SK-N-MC (cell line): ENCODE data around the gene FREM2.

ENCODE experiments used
- DNase-seq: peaks from one replicate; pipeline ENCODE4 v3.0.0-alpha.2; 2011; ENCODE audit warnings: low read depth, low spot score
- H3K27ac ChIP-seq: fragments of 200-600 bp; sonication (generic); 2 replicates; pipeline ENCODE4 v1.5.1; 2016; ENCODE audit warnings: mixed run types
- H3K36me3 ChIP-seq: fragments of 200-600 bp; sonication (generic); 2 replicates; pipeline ENCODE4 v1.6.1; 2017; ENCODE audit warnings: antibody characterized with exemption, low read length, mixed read lengths; ENCODE audit not compliant: insufficient read depth
- H3K4me3 ChIP-seq: fragments of 200-600 bp; sonication (generic); 2 replicates; pipeline ENCODE4 v1.5.1; 2016
- H3K9ac ChIP-seq: fragments of 200-600 bp; sonication (generic); 2 replicates; pipeline ENCODE4 v1.8.0; 2017; ENCODE audit warnings: mixed run types, mixed read lengths; ENCODE audit not compliant: insufficient read length
- H3K9me3 ChIP-seq: fragments of 200-600 bp; sonication (generic); 2 replicates; pipeline ENCODE4 v1.6.1; 2017; ENCODE audit warnings: low read depth, mild to moderate bottlenecking, antibody characterized with exemption, low read length, moderate library complexity, mixed read lengths
- EZH2 ChIP-seq: fragments of 200-600 bp; sonication (generic); IDR thresholded peaks from one replicate; pipeline ENCODE4 v1.6.1; 2017; ENCODE audit warnings: antibody characterized with exemption
- FOXP2 ChIP-seq: optimal IDR thresholded peaks from 2 replicates; pipeline ENCODE3; 2011; ENCODE audit warnings: mild to moderate bottlenecking, moderate library complexity; ENCODE audit not compliant: insufficient read depth; ENCODE audit errors: extremely low read length, control extremely low read depth
- POLR2AphosphoS5 ChIP-seq: IDR thresholded peaks from 2 replicates; pipeline ENCODE4 v1.6.1; 2012; ENCODE audit warnings: mild to moderate bottlenecking, low read depth, low read length, borderline replicate concordance

FREM2 gene

GRCh38 chr13:38819053-38819452 lies 132.2 kb downstream of the FREM2 start:
- Histone ChIP-seq H3K36me3 (no peaks in the 10 kb centered on the region), H3K27ac (no peak overlapping the region), H3K9me3 (no peaks in the 10 kb centered on the region), H3K4me3 (no peak overlapping the region), H3K9ac (no peak overlapping the region)
- no peak for TF ChIP-seq FOXP2
- no peak for TF ChIP-seq EZH2
- TF ChIP-seq POLR2AphosphoS5, result no peak
- DNase-seq, result no peak

GRCh38 chr13:38819596-38819995 lies 132.7 kb downstream of the FREM2 start:
- Histone ChIP-seq H3K27ac (no peak overlapping the region), H3K36me3 (no peaks in the 10 kb centered on the region), H3K9me3 (no peaks in the 10 kb centered on the region), H3K4me3 (no peak overlapping the region), H3K9ac (no peak overlapping the region)
- TF ChIP-seq POLR2AphosphoS5 (no peak), EZH2 (no peak)
- no peak for DNase-seq

- Histone ChIP-seq H3K27ac (no peak overlapping the region), H3K9me3 (no peaks in the 10 kb centered on the region), H3K9ac (no peak overlapping the region), H3K36me3 (no peaks in the 10 kb centered on the region), H3K4me3 (no peak overlapping the region)
- TF ChIP-seq FOXP2 (no peak), EZH2 (no peak), POLR2AphosphoS5 (no peak)
- no peak for DNase-seq
These were observed 135.1 kb downstream of the FREM2 start for GRCh38 chr13:38821770-38822551.

GRCh38 chr13:38824342-38824741 lies 137.5 kb downstream of the FREM2 start:
- H3K4me3 ChIP-seq, result no peak overlapping the region
- H3K27ac ChIP-seq, result no peak overlapping the region
- DNase-seq, result no peak
- H3K9ac ChIP-seq, result no peak overlapping the region
- no peaks in the 10 kb centered on the region for H3K36me3 ChIP-seq
- no peaks in the 10 kb centered on the region for H3K9me3 ChIP-seq
- TF ChIP-seq EZH2 (no peak), POLR2AphosphoS5 (no peak), FOXP2 (no peak)

GRCh38 chr13:38826182-38826813 lies 139.4 kb downstream of the FREM2 start:
- Histone ChIP-seq H3K9me3 (no peaks in the 10 kb centered on the region), H3K4me3 (no peak overlapping the region)

GRCh38 chr13:38830442-38831045 lies 143.7 kb downstream of the FREM2 start:
- Histone ChIP-seq H3K4me3 (no peak overlapping the region), H3K36me3 (no peaks in the 10 kb centered on the region), H3K27ac (no peak overlapping the region), H3K9ac (no peak overlapping the region), H3K9me3 (no peaks in the 10 kb centered on the region)
- DNase-seq, result no peak
- TF ChIP-seq POLR2AphosphoS5 (no peak), FOXP2 (no peak), EZH2 (no peak)

More at GRCh38 chr13:38826182-38826813, 139.4 kb downstream of the FREM2 start:
- Histone ChIP-seq H3K36me3 (no peaks in the 10 kb centered on the region), H3K27ac (no peak overlapping the region), H3K9ac (no peak overlapping the region)
- TF ChIP-seq EZH2, result no peak
- TF ChIP-seq FOXP2, result no peak
- no peak for TF ChIP-seq POLR2AphosphoS5
- no peak for DNase-seq

GRCh38 chr13:38844581-38844980 lies 157.7 kb downstream of the FREM2 start:
- H3K4me3 ChIP-seq, result no peak overlapping the region
- no peak overlapping the region for H3K9ac ChIP-seq
- H3K27ac ChIP-seq, result no peak overlapping the region
- no peak for TF ChIP-seq EZH2
- TF ChIP-seq FOXP2, result no peak
- TF ChIP-seq POLR2AphosphoS5, result no peak
- H3K9me3 ChIP-seq, result no peaks in the 10 kb centered on the region
- no peaks in the 10 kb centered on the region for H3K36me3 ChIP-seq
- no peak for DNase-seq

GRCh38 chr13:38848360-38848759 lies 161.5 kb downstream of the FREM2 start:
- no peak for DNase-seq
- Histone ChIP-seq H3K4me3 (no peak overlapping the region), H3K27ac (no peak overlapping the region), H3K9ac (no peak overlapping the region), H3K9me3 (no peaks in the 10 kb centered on the region), H3K36me3 (no peaks in the 10 kb centered on the region)
- TF ChIP-seq FOXP2, result no peak
- TF ChIP-seq EZH2, result no peak
- TF ChIP-seq POLR2AphosphoS5, result no peak
